Subcutaneous adipose tissue (tissue), 4 donors: ENCODE results near the gene SLC10A2. TPM values are rescaled to one million over a fixed set of nuclear protein-coding genes. Genes with fewer than 3 reads are reported as not detected.

Experiments
- CTCF ChIP-seq: fragments of 450-650 bp; IDR thresholded peaks from one replicate; pipeline ENCODE4 v1.5.1; 2016; ENCODE audit warnings: low read depth, mild to moderate bottlenecking, control low read depth, antibody characterized with exemption, moderate library complexity
- total RNA-seq, 4 donors: library from RNA; depleted of rRNA; stranded (reverse); fragments of >200 nt; gene quantifications; one replicate each; pipeline ENCODE4 v1.1.0, GENCODE V29; 2016

Gene SLC10A2
- total RNA-seq: not detected

GRCh38 chr13:103066079-103066780, at the start of gene SLC10A2:
Gene SLC10A2, minus strand, starts transcription at chr13:103066417. Its CDS starts 168 bp downstream, at chr13:103066249.
- no peak for TF ChIP-seq CTCF

GRCh38 chr13:103107580-103107979, 41.4 kb upstream of the SLC10A2 start:
- TF ChIP-seq CTCF: no peak

- TF ChIP-seq CTCF: no peak
Observed at GRCh38 chr13:103104340-103104739, 38.1 kb upstream of the SLC10A2 start.

GRCh38 chr13:103102482-103102881, 36.3 kb upstream of the SLC10A2 start:
- no peak for TF ChIP-seq CTCF

GRCh38 chr13:103101901-103102300, 35.7 kb upstream of the SLC10A2 start:
- no peak for TF ChIP-seq CTCF

GRCh38 chr13:103101500-103101899, 35.3 kb upstream of the SLC10A2 start:
- TF ChIP-seq CTCF: no peak

- no peak for TF ChIP-seq CTCF
Observed at GRCh38 chr13:103100830-103101229, 34.6 kb upstream of the SLC10A2 start.
